Activated B cell treated with CpG ODN at 0.5 μM for 24 hours (primary cell): ENCODE results near the gene SMPD3. TPM values are rescaled to one million over a fixed set of nuclear protein-coding genes. Genes with fewer than 3 reads are reported as not detected.

ENCODE experiments used
- ATAC-seq: fragments of 200-7000 bp; cut with Tn5 transposase; one replicate; pipeline ENCODE4 v1.10.0; 2021; ENCODE audit warnings: low read depth, mild to moderate bottlenecking, moderate library complexity
- CTCF ChIA-PET: fragments of 350-600 bp; sonication (Branson Sonifier 250); formaldehyde crosslinking; loops from one replicate; lab custom pipeline; 2021; ENCODE audit warnings: antibody characterized with exemption; lab: Charles Lee
- POLR2A ChIA-PET: fragments of 350-600 bp; sonication (Branson Sonifier 250); formaldehyde crosslinking; loops from one replicate; lab custom pipeline; 2021; ENCODE audit warnings: antibody characterized with exemption; lab: Charles Lee
- DNase-seq: peaks from one replicate; pipeline ENCODE4 v3.0.0; 2022
- H3K27ac Mint-ChIP-seq: one replicate; pipeline ENCODE4 v1.8.0; 2020; ENCODE audit warnings: mixed read lengths
- H3K27me3 Mint-ChIP-seq: one replicate; pipeline ENCODE4 v1.8.0; 2021; ENCODE audit warnings: mixed read lengths
- H3K36me3 Mint-ChIP-seq: one replicate; pipeline ENCODE4 v1.8.0; 2021; ENCODE audit warnings: low read depth, mixed read lengths
- H3K4me1 Mint-ChIP-seq: one replicate; pipeline ENCODE4 v1.8.0; 2021; ENCODE audit warnings: mixed read lengths
- H3K4me3 Mint-ChIP-seq: one replicate; pipeline ENCODE4 v1.8.0; 2020; ENCODE audit warnings: mild to moderate bottlenecking, mixed read lengths
- H3K9me3 Mint-ChIP-seq: one replicate; pipeline ENCODE4 v1.8.0; 2020; ENCODE audit warnings: mixed read lengths
- intact Hi-C: fragments of 100-400 bp; cut with micrococcal nuclease; formaldehyde crosslinking; loops from one replicate; pipeline ENCODE4 v1.15.1; 2024
- total RNA-seq: library from RNA; stranded (reverse); gene quantifications from 2 replicates; pipeline ENCODE4 v1.2.3, GENCODE V29; 2022
- TF ChIP-seq, protein P1 (sequence below): fragments of 200-600 bp; IDR thresholded peaks from one replicate; pipeline ENCODE4 v1.8.0; 2022; ENCODE audit warnings: antibody characterized with exemption, mild to moderate bottlenecking

SMPD3 gene
- total RNA-seq, 1 donor from 2014 or later: 0.35 TPM

- intact Hi-C loops: no loop called here
- no peak for ATAC-seq
- H3K27ac Mint-ChIP-seq: no peak overlapping the region
- no peaks in the 10 kb centered on the region for H3K36me3 Mint-ChIP-seq
- H3K4me3 Mint-ChIP-seq: no peak overlapping the region
- H3K4me1 Mint-ChIP-seq: no peaks in the 10 kb centered on the region
- CTCF ChIA-PET: interaction anchor here (0.5 to 4.2 kb wide), 5 partner anchors 25 to 117 kb away, joined by 3 to 24 read pairs (median 4); no protein-coding TSS in a partner anchor
- no peak for DNase-seq
- TF ChIP-seq, protein P1, sequence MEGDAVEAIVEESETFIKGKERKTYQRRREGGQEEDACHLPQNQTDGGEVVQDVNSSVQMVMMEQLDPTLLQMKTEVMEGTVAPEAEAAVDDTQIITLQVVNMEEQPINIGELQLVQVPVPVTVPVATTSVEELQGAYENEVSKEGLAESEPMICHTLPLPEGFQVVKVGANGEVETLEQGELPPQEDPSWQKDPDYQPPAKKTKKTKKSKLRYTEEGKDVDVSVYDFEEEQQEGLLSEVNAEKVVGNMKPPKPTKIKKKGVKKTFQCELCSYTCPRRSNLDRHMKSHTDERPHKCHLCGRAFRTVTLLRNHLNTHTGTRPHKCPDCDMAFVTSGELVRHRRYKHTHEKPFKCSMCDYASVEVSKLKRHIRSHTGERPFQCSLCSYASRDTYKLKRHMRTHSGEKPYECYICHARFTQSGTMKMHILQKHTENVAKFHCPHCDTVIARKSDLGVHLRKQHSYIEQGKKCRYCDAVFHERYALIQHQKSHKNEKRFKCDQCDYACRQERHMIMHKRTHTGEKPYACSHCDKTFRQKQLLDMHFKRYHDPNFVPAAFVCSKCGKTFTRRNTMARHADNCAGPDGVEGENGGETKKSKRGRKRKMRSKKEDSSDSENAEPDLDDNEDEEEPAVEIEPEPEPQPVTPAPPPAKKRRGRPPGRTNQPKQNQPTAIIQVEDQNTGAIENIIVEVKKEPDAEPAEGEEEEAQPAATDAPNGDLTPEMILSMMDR: no peak
- POLR2A ChIA-PET: no interaction called here
- no peaks in the 10 kb centered on the region for H3K27me3 Mint-ChIP-seq
- H3K9me3 Mint-ChIP-seq: no peaks in the 10 kb centered on the region
Measured at GRCh38 chr16:68393333-68393732, 55.0 kb downstream of the SMPD3 start.

GRCh38 chr16:68389750-68390371 is 58.4 kb downstream of the SMPD3 start:
- ChIA-PET POLR2A (no interaction called here), CTCF (interaction anchor here (1.1 kb wide), 1 partner anchor 121 kb away, joined by 3 read pairs; no protein-coding TSS in a partner anchor)
- Mint-ChIP-seq H3K27ac (no peak overlapping the region), H3K27me3 (no peaks in the 10 kb centered on the region), H3K36me3 (no peaks in the 10 kb centered on the region), H3K4me1 (peaks cover 9% of the 10 kb centered on the region), H3K9me3 (no peaks in the 10 kb centered on the region), H3K4me3 (no peak overlapping the region)
- DNase-seq: no peak
- ATAC-seq: no peak
- TF ChIP-seq, protein P1: no peak
- intact Hi-C loops: no loop called here

DNA sequence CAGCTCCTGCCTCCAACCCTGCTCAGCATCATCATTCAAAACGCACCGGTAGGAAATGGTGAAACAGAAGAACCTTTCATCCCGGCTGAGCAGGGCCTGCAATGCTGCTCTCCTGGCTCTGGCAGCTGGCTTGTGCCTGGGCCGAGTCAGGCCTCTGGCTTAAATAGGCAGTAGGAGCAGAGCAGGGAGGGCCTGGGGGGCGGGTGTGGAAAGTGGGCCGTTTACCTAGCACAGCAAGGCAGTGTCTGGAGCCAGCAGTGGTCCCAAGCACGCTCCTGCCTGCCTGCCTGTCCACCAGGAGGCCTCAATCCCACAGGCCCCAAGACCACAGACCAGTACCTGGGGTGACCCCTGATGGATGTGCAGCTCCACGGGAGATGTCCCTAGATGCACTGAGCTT is 59.3 kb downstream of the SMPD3 start:
- Mint-ChIP-seq H3K9me3 (no peaks in the 10 kb centered on the region), H3K4me1 (peaks cover 18% of the 10 kb centered on the region), H3K27me3 (no peaks in the 10 kb centered on the region), H3K27ac (no peak overlapping the region), H3K36me3 (no peaks in the 10 kb centered on the region), H3K4me3 (no peak overlapping the region)
- ATAC-seq (no peak), DNase-seq (no peak)
- intact Hi-C loops: no loop called here
- CTCF ChIA-PET: no interaction called here
- POLR2A ChIA-PET: no interaction called here
- TF ChIP-seq, protein P1: no peak

GRCh38 chr16:68388124-68388523 is 60.2 kb downstream of the SMPD3 start:
- Mint-ChIP-seq H3K9me3 (no peaks in the 10 kb centered on the region), H3K4me3 (no peak overlapping the region), H3K27me3 (no peaks in the 10 kb centered on the region), H3K27ac (no peak overlapping the region), H3K4me1 (peaks cover 27% of the 10 kb centered on the region), H3K36me3 (no peaks in the 10 kb centered on the region)
- ChIA-PET POLR2A (no interaction called here), CTCF (no interaction called here)
- DNase-seq (no peak), ATAC-seq (no peak)
- intact Hi-C loops: no loop called here
- TF ChIP-seq, protein P1: no peak

- no peak overlapping the region for H3K4me3 Mint-ChIP-seq
- ATAC-seq (no peak), DNase-seq (no peak)
- H3K27ac Mint-ChIP-seq: no peak overlapping the region
- TF ChIP-seq, protein P1: no peak
- peaks cover 35% of the 10 kb centered on the region for H3K4me1 Mint-ChIP-seq
- ChIA-PET CTCF (no interaction called here), POLR2A (no interaction called here)
- H3K9me3 Mint-ChIP-seq: no peaks in the 10 kb centered on the region
- intact Hi-C loops: no loop called here
- no peaks in the 10 kb centered on the region for H3K27me3 Mint-ChIP-seq
- H3K36me3 Mint-ChIP-seq: no peaks in the 10 kb centered on the region
Measured at GRCh38 chr16:68387301-68387700, 61.0 kb downstream of the SMPD3 start.
